Prostate gland (tissue), 2 donors: ENCODE measurements around the gene WHRN.

ENCODE experiments used
- CTCF ChIP-seq, 4 experiments: fragments of 200-600 bp in 2 of 4; fragments of 450-650 bp in 2 of 4; sonication (generic) in 2 of 4; IDR thresholded peaks; 1 replicate in 3 of 4; 2 replicates in 1 of 4; pipeline ENCODE4 v1.5.1; 2016 to 2019; ENCODE audit warnings: antibody characterized with exemption in 4 of 4, mild to moderate bottlenecking in 2 of 4, moderate library complexity in 2 of 4
- POLR2A ChIP-seq: fragments of 450-650 bp; IDR thresholded peaks from one replicate; pipeline ENCODE4 v1.6.1; 2016; ENCODE audit warnings: antibody characterized with exemption, mild to moderate bottlenecking
- POLR2AphosphoS5 ChIP-seq: sonication (generic); formaldehyde crosslinking; IDR thresholded peaks from one replicate; pipeline ENCODE4 v1.6.1; 2017; ENCODE audit warnings: antibody characterized with exemption

- TF ChIP-seq POLR2AphosphoS5 (no peak), CTCF (IDR thresholded peaks at IDR 0.05) (no peak), POLR2A (no peak)
Measured at GRCh38 chr9:114384341-114384740, 120.9 kb downstream of the WHRN start.
